Lower leg skin (tissue), 3 donors: ENCODE results near the gene TAF4B.

Experiments
- CTCF ChIP-seq, 3 donors: fragments of 450-650 bp; IDR thresholded peaks; one replicate each; pipeline ENCODE4 v1.5.1; 2016; ENCODE audit warnings: antibody characterized with exemption in 3 of 3, mild to moderate bottlenecking in 3 of 3, moderate library complexity in 2 of 3
- POLR2A ChIP-seq, 2 donors: fragments of 450-650 bp; IDR thresholded peaks; one replicate each; pipeline ENCODE4 v1.6.1; 2016 to 2017; ENCODE audit warnings: antibody characterized with exemption in 2 of 2, mild to moderate bottlenecking in 1 of 2, moderate library complexity in 1 of 2

DNA sequence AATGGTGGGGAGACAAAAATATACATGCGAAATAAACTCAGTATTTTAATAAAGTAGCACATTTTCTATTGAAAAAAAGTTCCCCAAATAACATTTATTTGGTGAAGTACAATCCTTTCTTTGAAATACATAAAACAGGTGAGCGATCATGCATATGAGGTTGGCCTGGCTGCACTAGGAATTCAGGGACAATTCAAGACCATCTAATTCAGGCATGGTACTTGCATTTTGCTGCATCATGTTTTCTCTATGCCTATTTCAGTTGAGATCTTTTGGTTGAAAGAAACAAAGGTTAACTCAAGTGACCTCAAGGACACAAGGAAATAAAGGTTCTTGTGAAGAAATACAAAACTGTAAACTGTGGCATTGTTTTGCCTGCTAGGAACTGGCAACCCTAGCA, 19.8 kb upstream of the TAF4B start:
- TF ChIP-seq CTCF (IDR thresholded peaks at IDR 0.05) (no peak), POLR2A (IDR thresholded peaks at IDR 0.05) (no peak)
